Erythroblast (primary cell): ENCODE data around the gene TK2.

ENCODE experiments used
- GATA1 ChIP-seq: IDR thresholded peaks from 2 replicates; pipeline ENCODE4 v1.6.1; 2011; ENCODE audit warnings: low read depth, mild to moderate bottlenecking, control low read depth, low read length, moderate library complexity
- POLR2A ChIP-seq: IDR thresholded peaks from 2 replicates; pipeline ENCODE4 v1.6.1; 2011; ENCODE audit warnings: mild to moderate bottlenecking, low read length

GRCh38 chr16:66460703-66461102 is 89.2 kb downstream of the TK2 start:
- TF ChIP-seq POLR2A (no peak), GATA1 (no peak)
